ENCODE results near the gene CCNDBP1.
"Not testable (repeated sequence)": the region's sequence is repeated elsewhere in the genome, so short reads cannot be mapped to it uniquely, and the experiment has no call there.

The CCNDBP1 gene

GRCh38 chr15:43193710-43194109 is 8.5 kb downstream of the CCNDBP1 start:
- no peak for DNase-seq (ENCODE audit: low read depth in 2 of 2)

DNA sequence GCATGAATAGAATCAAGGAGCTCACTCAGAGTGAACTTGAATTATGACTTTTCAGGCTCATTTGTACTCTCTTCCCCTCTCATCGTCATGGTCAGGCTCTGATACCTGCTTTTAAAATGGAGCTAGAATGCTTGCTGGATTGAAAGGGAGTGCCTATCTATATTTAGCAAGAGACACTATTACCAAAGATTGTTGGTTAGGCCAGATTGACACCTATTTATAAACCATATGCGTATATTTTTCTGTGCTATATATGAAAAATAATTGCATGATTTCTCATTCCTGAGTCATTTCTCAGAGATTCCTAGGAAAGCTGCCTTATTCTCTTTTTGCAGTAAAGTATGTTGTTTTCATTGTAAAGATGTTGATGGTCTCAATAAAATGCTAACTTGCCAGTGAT is 9.6 kb downstream of the CCNDBP1 start:
- no peak for DNase-seq (ENCODE audit: low read depth in 2 of 2)

GRCh38 chr15:43196760-43197548 is 11.8 kb downstream of the CCNDBP1 start:
- DNase-seq (ENCODE audit: low read depth in 2 of 2) = no peak

GRCh38 chr15:43197773-43198172 is 12.6 kb downstream of the CCNDBP1 start:
- DNase-seq (ENCODE audit: low read depth in 2 of 2) = not testable (repeated sequence)

- not testable (repeated sequence) for DNase-seq (ENCODE audit: low read depth in 2 of 2)
These were observed 13.4 kb downstream of the CCNDBP1 start for GRCh38 chr15:43198556-43198955.

GRCh38 chr15:43198992-43199391 is 13.8 kb downstream of the CCNDBP1 start:
- no peak for DNase-seq (ENCODE audit: low read depth in 2 of 2)

GRCh38 chr15:43199945-43200488 is 14.8 kb downstream of the CCNDBP1 start:
- no peak for DNase-seq (ENCODE audit: low read depth in 2 of 2)

GRCh38 chr15:43204016-43204901 is 19.1 kb downstream of the CCNDBP1 start:
- DNase-seq (ENCODE audit: low read depth in 2 of 2) = peak; percentile 12 to 43

- DNase-seq (ENCODE audit: low read depth in 2 of 2) = no peak
These were observed 20.9 kb downstream of the CCNDBP1 start for GRCh38 chr15:43206054-43206453.

GRCh38 chr15:43207024-43207423 is 21.8 kb downstream of the CCNDBP1 start:
- no peak for DNase-seq (ENCODE audit: low read depth in 2 of 2)

GRCh38 chr15:43208052-43209002 is 23.1 kb downstream of the CCNDBP1 start:
- DNase-seq (ENCODE audit: low read depth in 2 of 2) = no peak

DNA sequence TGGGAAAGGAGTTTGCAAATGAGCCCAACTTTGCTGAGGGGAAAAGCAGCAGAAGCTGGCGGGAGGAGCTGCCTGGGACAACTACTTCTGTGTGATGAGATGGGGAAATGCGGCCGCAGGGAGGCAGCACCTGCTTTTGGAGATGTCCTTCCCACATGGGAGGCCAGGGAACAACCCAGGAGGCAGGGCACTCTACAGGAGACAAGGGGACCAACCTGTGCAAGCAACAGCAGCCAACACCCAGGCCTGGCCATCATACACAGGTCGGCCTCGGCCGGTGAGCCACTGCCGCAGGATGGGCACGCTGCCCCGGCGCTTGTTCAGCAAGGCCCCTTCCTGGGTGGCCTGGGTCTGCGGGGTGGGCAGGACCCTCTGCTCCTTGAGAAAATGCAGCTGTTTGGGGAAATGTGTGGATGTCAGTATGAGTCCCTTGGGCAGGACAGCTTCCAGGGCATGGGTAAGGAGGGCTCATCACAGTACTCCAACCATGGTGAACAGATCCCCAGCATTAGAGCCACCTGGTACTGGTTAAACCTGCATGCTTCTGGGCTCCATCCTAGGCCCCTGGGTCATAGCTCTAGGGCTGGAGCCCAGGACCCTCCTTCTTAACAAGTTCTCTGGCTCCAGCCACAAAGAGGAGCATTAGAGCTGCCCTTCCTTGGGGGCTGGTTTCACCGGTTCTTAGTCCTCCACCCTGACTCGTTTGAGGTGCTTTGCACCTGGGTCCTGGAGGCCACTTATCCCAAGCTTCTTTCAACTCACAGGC is 24.0 kb downstream of the CCNDBP1 start:
- no peak for DNase-seq (ENCODE audit: low read depth in 2 of 2)

DNA sequence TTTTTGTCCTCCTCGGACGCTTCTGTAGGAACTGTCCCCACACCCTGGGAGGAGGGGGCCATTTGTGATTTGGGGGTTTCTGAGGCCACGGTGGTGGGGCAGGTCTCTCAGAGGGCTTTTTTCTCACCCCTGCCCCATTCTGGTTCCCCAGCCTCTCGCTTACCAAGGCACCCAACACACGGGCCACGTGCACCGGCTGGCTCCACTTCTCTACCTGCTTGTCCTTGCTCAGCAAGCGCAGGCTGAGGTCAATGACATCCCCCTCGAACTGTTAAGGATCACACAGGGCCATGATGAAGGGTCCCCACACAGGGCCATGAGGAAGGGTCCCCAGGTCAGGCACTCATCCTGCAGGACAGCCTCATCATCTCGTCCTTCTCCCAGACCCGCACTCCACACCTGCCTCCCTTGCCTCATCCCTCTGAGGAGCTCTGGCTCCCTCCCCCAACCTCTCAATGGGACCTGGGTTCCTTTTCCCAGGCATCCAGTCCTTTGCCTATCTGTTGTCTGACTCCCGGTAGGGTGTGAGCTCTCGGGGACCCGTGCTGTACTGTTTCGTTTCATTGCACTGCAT is 25.1 kb downstream of the CCNDBP1 start:
- DNase-seq (ENCODE audit: low read depth in 2 of 2) = no peak

DNA sequence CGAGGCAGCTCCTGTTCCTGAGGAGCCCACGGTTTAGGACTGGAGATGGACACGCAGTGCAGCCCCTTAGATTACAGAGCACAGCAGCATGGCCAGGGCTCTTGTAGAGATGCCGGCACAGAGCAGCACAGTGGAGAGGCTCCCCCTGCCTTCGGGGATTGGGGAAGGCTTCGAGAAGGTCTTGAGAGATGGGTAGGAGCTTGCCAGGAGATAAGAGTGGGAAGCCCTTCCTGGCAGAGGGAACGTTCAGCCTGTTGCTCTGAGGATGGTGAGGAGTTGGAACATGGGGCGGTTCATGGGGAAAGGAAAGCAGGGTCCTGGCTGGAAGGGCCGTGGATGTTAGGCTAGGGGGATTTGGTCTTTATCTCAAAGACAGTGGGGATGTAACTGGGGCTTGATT is 25.6 kb downstream of the CCNDBP1 start:
- DNase-seq (ENCODE audit: low read depth in 2 of 2) = no peak

- DNase-seq (ENCODE audit: low read depth in 2 of 2) = no peak
These were observed 26.1 kb downstream of the CCNDBP1 start for GRCh38 chr15:43211224-43211735.

- DNase-seq (ENCODE audit: low read depth in 2 of 2) = no peak
These were observed 27.1 kb downstream of the CCNDBP1 start for GRCh38 chr15:43212299-43212698.

DNA sequence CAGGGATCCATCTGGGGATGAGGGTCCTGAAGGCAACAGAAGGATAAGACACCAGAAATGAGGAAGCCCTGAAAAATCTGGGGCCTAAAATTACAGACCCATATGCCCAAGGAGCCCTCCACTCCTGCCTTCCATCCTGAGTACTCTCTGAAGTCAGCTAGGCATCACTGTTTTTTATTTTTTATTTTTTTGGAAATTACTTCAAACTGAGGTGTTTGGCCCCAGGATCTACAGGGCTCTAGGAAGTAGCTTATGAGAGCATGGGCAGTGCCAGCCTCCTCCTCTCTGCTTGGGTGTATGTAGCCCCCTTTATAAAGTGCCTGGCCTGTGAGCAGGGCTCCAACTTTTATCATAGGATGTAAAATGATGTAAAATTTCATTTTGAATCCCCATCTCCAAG is 27.7 kb downstream of the CCNDBP1 start:
- DNase-seq (ENCODE audit: low read depth in 2 of 2) = no peak

DNA sequence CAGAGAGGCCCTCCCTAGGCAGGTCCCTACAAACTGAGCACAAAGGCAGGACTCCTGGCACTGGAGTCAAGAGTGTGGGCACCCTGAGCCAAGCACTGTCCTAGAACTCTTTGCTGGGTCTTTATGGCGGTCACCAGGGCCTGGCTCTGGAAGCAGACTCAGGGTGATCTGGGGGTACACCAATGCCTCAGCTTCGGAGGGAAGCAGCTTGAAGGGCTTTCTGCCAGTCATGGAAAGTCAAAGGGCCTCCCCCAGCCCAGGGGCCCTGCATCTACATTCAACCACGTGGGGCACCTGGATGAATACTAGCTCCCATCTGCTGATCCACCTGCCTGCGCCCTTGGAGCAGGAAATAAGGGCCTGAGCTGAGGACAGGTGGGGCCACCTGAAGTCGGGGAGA is 28.3 kb downstream of the CCNDBP1 start:
- DNase-seq (ENCODE audit: low read depth in 2 of 2) = no peak

DNA sequence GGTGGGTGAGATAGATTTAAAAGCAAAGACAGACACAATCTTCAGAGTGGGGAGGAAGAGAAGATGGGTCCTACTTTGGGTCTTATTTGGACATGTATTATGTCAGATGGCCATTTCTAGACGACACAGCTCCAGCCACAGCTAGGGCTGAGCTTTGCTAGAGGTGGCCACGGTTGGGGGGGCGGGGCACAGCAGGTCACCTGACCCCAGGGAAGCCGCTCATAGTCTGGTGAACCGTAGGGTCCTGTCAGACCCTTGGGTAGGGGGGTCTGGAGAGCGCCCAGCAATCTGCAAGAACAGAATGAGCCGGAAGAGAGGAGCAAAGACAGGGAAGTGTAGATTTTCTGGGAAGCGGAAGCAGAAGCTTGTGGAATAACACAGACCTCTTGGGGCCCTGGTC is 29.0 kb downstream of the CCNDBP1 start:
- no peak for DNase-seq (ENCODE audit: low read depth in 2 of 2)
